C4-2B (cell line): Measurements from ENCODE around the gene TVP23C.

Source experiments
- ZFX ChIP-seq: fragments of 450-650 bp; IDR thresholded peaks from 2 replicates; pipeline ENCODE4 v1.6.1; 2017
- TF ChIP-seq, protein P1 (sequence below): fragments of 450-650 bp; conservative IDR thresholded peaks from 2 replicates; pipeline ENCODE4 v1.5.1; 2017; ENCODE audit warnings: mild to moderate bottlenecking

DNA sequence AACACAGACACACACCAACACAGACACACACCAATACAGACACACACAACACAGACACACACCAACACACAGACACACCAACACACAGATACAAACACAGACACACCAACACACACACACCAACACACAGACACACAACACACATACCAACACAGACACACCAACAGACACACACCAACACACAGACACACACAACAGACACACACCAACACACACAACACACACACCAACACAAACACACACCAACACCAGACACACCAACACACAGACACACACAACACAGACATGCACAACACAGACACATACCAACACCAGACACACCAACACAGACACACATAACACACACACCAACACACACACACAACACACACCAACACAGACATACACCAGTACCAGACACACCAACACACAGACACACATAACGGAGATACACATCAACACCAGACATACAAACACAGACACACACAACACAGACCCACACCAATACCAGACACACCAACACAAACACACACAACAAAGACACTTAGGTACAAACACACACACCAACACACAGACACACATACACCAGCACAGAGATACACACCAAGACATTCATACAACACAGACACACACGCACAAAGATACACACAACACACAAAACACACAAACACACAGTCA lies 98.1 kb downstream of the TVP23C start:
- TF ChIP-seq, protein P1, sequence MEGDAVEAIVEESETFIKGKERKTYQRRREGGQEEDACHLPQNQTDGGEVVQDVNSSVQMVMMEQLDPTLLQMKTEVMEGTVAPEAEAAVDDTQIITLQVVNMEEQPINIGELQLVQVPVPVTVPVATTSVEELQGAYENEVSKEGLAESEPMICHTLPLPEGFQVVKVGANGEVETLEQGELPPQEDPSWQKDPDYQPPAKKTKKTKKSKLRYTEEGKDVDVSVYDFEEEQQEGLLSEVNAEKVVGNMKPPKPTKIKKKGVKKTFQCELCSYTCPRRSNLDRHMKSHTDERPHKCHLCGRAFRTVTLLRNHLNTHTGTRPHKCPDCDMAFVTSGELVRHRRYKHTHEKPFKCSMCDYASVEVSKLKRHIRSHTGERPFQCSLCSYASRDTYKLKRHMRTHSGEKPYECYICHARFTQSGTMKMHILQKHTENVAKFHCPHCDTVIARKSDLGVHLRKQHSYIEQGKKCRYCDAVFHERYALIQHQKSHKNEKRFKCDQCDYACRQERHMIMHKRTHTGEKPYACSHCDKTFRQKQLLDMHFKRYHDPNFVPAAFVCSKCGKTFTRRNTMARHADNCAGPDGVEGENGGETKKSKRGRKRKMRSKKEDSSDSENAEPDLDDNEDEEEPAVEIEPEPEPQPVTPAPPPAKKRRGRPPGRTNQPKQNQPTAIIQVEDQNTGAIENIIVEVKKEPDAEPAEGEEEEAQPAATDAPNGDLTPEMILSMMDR: no peak
- TF ChIP-seq ZFX: no peak
